ENCODE data around the gene OTX1.
"Not testable (repeated sequence)": the region's sequence is repeated elsewhere in the genome, so short reads cannot be mapped to it uniquely, and the experiment has no call there.

The OTX1 gene

GRCh38 chr2:63064661-63065060, 14.0 kb downstream of the OTX1 start:
- no peak for TF ChIP-seq CTCF (conservative IDR thresholded peaks at IDR 0.05; ENCODE audit: low read depth, low read length)
- Histone ChIP-seq H3K79me2 (ENCODE audit: insufficient read depth, low read depth) (no peaks in the 10 kb centered on the region), H3K27me3 (ENCODE audit: insufficient read depth, low read depth) (no peaks in the 10 kb centered on the region), H3K36me3 (ENCODE audit: insufficient read depth) (no peaks in the 10 kb centered on the region), H2AFZ (ENCODE audit: low read depth) (no peak overlapping the region), H3K4me1 (ENCODE audit: low read depth, poor library complexity, severe bottlenecking) (no peaks in the 10 kb centered on the region), H3K9ac (no peak overlapping the region), H4K20me1 (ENCODE audit: insufficient read depth) (no peaks in the 10 kb centered on the region), H3K4me2 (no peak overlapping the region), H3K27ac (no peak overlapping the region), H3K4me3 (IDR thresholded peaks at IDR 0.05; ENCODE audit: insufficient read depth, low read depth, low read length) (no peak overlapping the region)

GRCh38 chr2:63066265-63066664, 15.6 kb downstream of the OTX1 start:
- Histone ChIP-seq H3K4me2 (no peak overlapping the region), H4K20me1 (ENCODE audit: insufficient read depth) (no peaks in the 10 kb centered on the region), H3K79me2 (ENCODE audit: insufficient read depth, low read depth) (no peaks in the 10 kb centered on the region), H3K4me1 (ENCODE audit: low read depth, poor library complexity, severe bottlenecking) (no peaks in the 10 kb centered on the region), H3K36me3 (ENCODE audit: insufficient read depth) (no peaks in the 10 kb centered on the region), H3K27ac (no peak overlapping the region), H3K9ac (no peak overlapping the region), H3K4me3 (IDR thresholded peaks at IDR 0.05; ENCODE audit: insufficient read depth, low read depth, low read length) (no peak overlapping the region), H3K27me3 (ENCODE audit: insufficient read depth, low read depth) (no peaks in the 10 kb centered on the region), H2AFZ (ENCODE audit: low read depth) (no peak overlapping the region)
- TF ChIP-seq CTCF (conservative IDR thresholded peaks at IDR 0.05; ENCODE audit: low read depth, low read length): no peak

- no peaks in the 10 kb centered on the region for H3K36me3 ChIP-seq (ENCODE audit: insufficient read depth)
- no peak for TF ChIP-seq CTCF (conservative IDR thresholded peaks at IDR 0.05; ENCODE audit: low read depth, low read length)
- no peaks in the 10 kb centered on the region for H3K27me3 ChIP-seq (ENCODE audit: insufficient read depth, low read depth)
- H3K4me2 ChIP-seq: no peak overlapping the region
- H3K27ac ChIP-seq: no peak overlapping the region
- H4K20me1 ChIP-seq (ENCODE audit: insufficient read depth): no peaks in the 10 kb centered on the region
- no peak overlapping the region for H3K9ac ChIP-seq
- no peaks in the 10 kb centered on the region for H3K4me1 ChIP-seq (ENCODE audit: low read depth, poor library complexity, severe bottlenecking)
- H3K79me2 ChIP-seq (ENCODE audit: insufficient read depth, low read depth): no peaks in the 10 kb centered on the region
- no peak overlapping the region for H2AFZ ChIP-seq (ENCODE audit: low read depth)
- no peak overlapping the region for H3K4me3 ChIP-seq (IDR thresholded peaks at IDR 0.05; ENCODE audit: insufficient read depth, low read depth, low read length)
These were observed 16.2 kb downstream of the OTX1 start for GRCh38 chr2:63066838-63067237.

GRCh38 chr2:63071664-63072063, 21.0 kb downstream of the OTX1 start:
- H3K36me3 ChIP-seq (ENCODE audit: insufficient read depth): no peaks in the 10 kb centered on the region
- TF ChIP-seq CTCF (conservative IDR thresholded peaks at IDR 0.05; ENCODE audit: low read depth, low read length): no peak
- no peak overlapping the region for H3K4me3 ChIP-seq (IDR thresholded peaks at IDR 0.05; ENCODE audit: insufficient read depth, low read depth, low read length)
- H3K4me1 ChIP-seq (ENCODE audit: low read depth, poor library complexity, severe bottlenecking): no peaks in the 10 kb centered on the region
- H3K9ac ChIP-seq: no peak overlapping the region
- no peaks in the 10 kb centered on the region for H3K79me2 ChIP-seq (ENCODE audit: insufficient read depth, low read depth)
- no peaks in the 10 kb centered on the region for H3K27me3 ChIP-seq (ENCODE audit: insufficient read depth, low read depth)
- H3K4me2 ChIP-seq: no peak overlapping the region
- H2AFZ ChIP-seq (ENCODE audit: low read depth): no peak overlapping the region
- no peaks in the 10 kb centered on the region for H4K20me1 ChIP-seq (ENCODE audit: insufficient read depth)
- no peak overlapping the region for H3K27ac ChIP-seq

- Histone ChIP-seq H3K27ac (no peak overlapping the region), H3K27me3 (ENCODE audit: insufficient read depth, low read depth) (no peaks in the 10 kb centered on the region), H4K20me1 (ENCODE audit: insufficient read depth) (no peaks in the 10 kb centered on the region), H3K4me2 (no peak overlapping the region), H2AFZ (ENCODE audit: low read depth) (no peak overlapping the region), H3K36me3 (ENCODE audit: insufficient read depth) (no peaks in the 10 kb centered on the region), H3K9ac (no peak overlapping the region), H3K4me1 (ENCODE audit: low read depth, poor library complexity, severe bottlenecking) (no peaks in the 10 kb centered on the region), H3K79me2 (ENCODE audit: insufficient read depth, low read depth) (no peaks in the 10 kb centered on the region), H3K4me3 (IDR thresholded peaks at IDR 0.05; ENCODE audit: insufficient read depth, low read depth, low read length) (no peak overlapping the region)
- no peak for TF ChIP-seq CTCF (conservative IDR thresholded peaks at IDR 0.05; ENCODE audit: low read depth, low read length)
These were observed 23.4 kb downstream of the OTX1 start for GRCh38 chr2:63073994-63074393.

- not testable (repeated sequence) for H3K36me3 ChIP-seq (ENCODE audit: insufficient read depth)
These were observed 23.8 kb downstream of the OTX1 start for GRCh38 chr2:63074399-63074798.

More at GRCh38 chr2:63074399-63074798, 23.8 kb downstream of the OTX1 start:
- H4K20me1 ChIP-seq (ENCODE audit: insufficient read depth); H3K4me2 ChIP-seq; H2AFZ ChIP-seq (ENCODE audit: low read depth); H3K4me1 ChIP-seq (ENCODE audit: low read depth, poor library complexity, severe bottlenecking); H3K79me2 ChIP-seq (ENCODE audit: insufficient read depth, low read depth); H3K9ac ChIP-seq; H3K27me3 ChIP-seq (ENCODE audit: insufficient read depth, low read depth); H3K27ac ChIP-seq; H3K4me3 ChIP-seq (IDR thresholded peaks at IDR 0.05; ENCODE audit: insufficient read depth, low read depth, low read length): not testable (repeated sequence)

Data from KMS-11 (cell line).